CD4-positive, alpha-beta T cell treated with Interleukin-6 for 4 hours (primary cell): Measurements from ENCODE around the gene VEGFA.
A peak's percentile ranks its signal among the peaks of the same experiment; 100 is the strongest.
"Not testable (repeated sequence)": the region's sequence is repeated elsewhere in the genome, so short reads cannot be mapped to it uniquely, and the experiment has no call there.

Experiments used
- DNase-seq: peaks from one replicate; pipeline ENCODE4 v3.0.0-alpha.2; 2020; ENCODE audit warnings: mixed read lengths

VEGFA gene

GRCh38 chr6:43806043-43806757 is 36.2 kb downstream of the VEGFA start:
- no peak for DNase-seq

- no peak for DNase-seq
These were observed 36.8 kb downstream of the VEGFA start for GRCh38 chr6:43806758-43807227.

GRCh38 chr6:43807228-43808061 is 37.4 kb downstream of the VEGFA start:
- no peak for DNase-seq

GRCh38 chr6:43808412-43808811 is 38.4 kb downstream of the VEGFA start:
- no peak for DNase-seq

GRCh38 chr6:43809417-43810305 is 39.6 kb downstream of the VEGFA start:
- no peak for DNase-seq

- DNase-seq: no peak
These were observed 41.1 kb downstream of the VEGFA start for GRCh38 chr6:43810965-43811732.

- DNase-seq: no peak
These were observed 41.7 kb downstream of the VEGFA start for GRCh38 chr6:43811733-43812099.

GRCh38 chr6:43812850-43813578 is 43.0 kb downstream of the VEGFA start:
- DNase-seq: no peak

- DNase-seq: no peak
These were observed 44.1 kb downstream of the VEGFA start for GRCh38 chr6:43814111-43814510.

GRCh38 chr6:43814865-43815264 is 44.9 kb downstream of the VEGFA start:
- no peak for DNase-seq

- peak; percentile 23 for DNase-seq
These were observed 47.2 kb downstream of the VEGFA start for GRCh38 chr6:43817192-43817591.

- not testable (repeated sequence) for DNase-seq
These were observed 49.0 kb downstream of the VEGFA start for GRCh38 chr6:43818973-43819372.

- DNase-seq: no peak
These were observed 49.9 kb downstream of the VEGFA start for GRCh38 chr6:43819958-43820357.

GRCh38 chr6:43820486-43820885 is 50.5 kb downstream of the VEGFA start:
- DNase-seq: no peak

- DNase-seq: no peak
These were observed 51.3 kb downstream of the VEGFA start for GRCh38 chr6:43821101-43821886.

GRCh38 chr6:43823390-43823789 is 53.4 kb downstream of the VEGFA start:
- no peak for DNase-seq

GRCh38 chr6:43823879-43824702 is 54.1 kb downstream of the VEGFA start:
- no peak for DNase-seq

- DNase-seq: no peak
These were observed 54.7 kb downstream of the VEGFA start for GRCh38 chr6:43824703-43825064.

GRCh38 chr6:43825187-43826115 is 55.4 kb downstream of the VEGFA start:
- no peak for DNase-seq
